NCI-H510A treated with DMSO at 0.1 percent for 48 hours (cell line): ENCODE results near the gene DTX1.
"Not testable (repeated sequence)": the region's sequence is repeated elsewhere in the genome, so short reads cannot be mapped to it uniquely, and the experiment has no call there.

Experiments used
- DNase-seq: peaks from one replicate; lab custom pipeline; 2025; lab: John Stamatoyannopoulos, UW

The DTX1 gene

GRCh38 chr12:113137861-113138783 is 81.6 kb downstream of the DTX1 start:
- DNase-seq: no peak

- DNase-seq: no peak
Measured at GRCh38 chr12:113138826-113139225, 82.3 kb downstream of the DTX1 start.

GRCh38 chr12:113140706-113141105 is 84.2 kb downstream of the DTX1 start:
- DNase-seq: no peak

GRCh38 chr12:113141716-113142115 is 85.2 kb downstream of the DTX1 start:
- not testable (repeated sequence) for DNase-seq

- DNase-seq: no peak
Measured at GRCh38 chr12:113142173-113142885, 85.8 kb downstream of the DTX1 start.

- DNase-seq: no peak
Measured at GRCh38 chr12:113142886-113143332, 86.4 kb downstream of the DTX1 start.

GRCh38 chr12:113143959-113144358 is 87.4 kb downstream of the DTX1 start:
- DNase-seq: no peak

GRCh38 chr12:113144806-113145205 is 88.3 kb downstream of the DTX1 start:
- no peak for DNase-seq

GRCh38 chr12:113145720-113146551 is 89.4 kb downstream of the DTX1 start:
- DNase-seq: no peak

- no peak for DNase-seq
Measured at GRCh38 chr12:113146999-113147398, 90.5 kb downstream of the DTX1 start.
